Upper lobe of left lung (tissue), 4 donors: ENCODE data around the gene FAAH.

ENCODE experiments used
- CTCF ChIP-seq, 6 experiments: fragments of 450-650 bp in 4 of 6; fragments of 200-600 bp in 2 of 6; sonication (generic) in 2 of 6; IDR thresholded peaks; one replicate each; pipeline ENCODE4 v1.5.1; 2016 to 2019; ENCODE audit warnings: antibody characterized with exemption in 6 of 6
- EP300 ChIP-seq, 4 donors: sonication (generic); formaldehyde crosslinking; IDR thresholded peaks; one replicate each; pipeline ENCODE4 v1.5.1; 2017; ENCODE audit warnings: antibody characterized with exemption in 4 of 4, control low read depth in 2 of 4
- POLR2A ChIP-seq, 4 donors: fragments of 450-650 bp; IDR thresholded peaks; one replicate each; pipeline ENCODE4 v1.5.1; 2016 to 2017; ENCODE audit warnings: antibody characterized with exemption in 4 of 4, mild to moderate bottlenecking in 2 of 4
- POLR2AphosphoS5 ChIP-seq, 2 donors: sonication (generic); formaldehyde crosslinking; IDR thresholded peaks; one replicate each; pipeline ENCODE4 v1.5.1; 2017; ENCODE audit warnings: antibody characterized with exemption in 2 of 2

DNA sequence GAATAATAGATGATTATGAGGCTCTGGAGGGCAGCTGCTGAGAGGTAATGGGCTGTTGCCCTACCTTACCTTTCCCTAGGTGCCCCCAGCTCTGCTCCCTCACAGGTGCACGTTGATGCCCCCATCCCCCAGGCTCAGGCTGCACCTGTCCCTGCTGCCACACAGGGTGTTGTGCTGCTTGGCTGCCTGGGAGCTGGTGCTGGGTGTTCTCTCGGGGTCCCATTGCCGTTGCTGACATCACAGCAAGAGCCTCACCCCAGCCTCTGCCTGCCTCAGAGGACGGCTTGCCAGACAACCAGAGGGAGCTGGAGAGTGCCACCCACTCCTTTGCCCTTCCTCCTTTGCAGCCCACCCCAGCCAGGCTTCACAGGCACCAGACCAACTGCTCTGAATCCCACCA lies 64.1 kb downstream of the FAAH start:
- TF ChIP-seq CTCF (IDR thresholded peaks at IDR 0.05): no peak
- TF ChIP-seq POLR2A (IDR thresholded peaks at IDR 0.05): no peak
- TF ChIP-seq EP300 (IDR thresholded peaks at IDR 0.05): no peak
- no peak for TF ChIP-seq POLR2AphosphoS5 (IDR thresholded peaks at IDR 0.05)
